Activated CD4-positive, alpha-beta T cell treated with anti-CD3 and anti-CD28 coated beads for 36 hours (primary cell): ENCODE results near the gene ANKRD35. TPM values are rescaled to one million over a fixed set of nuclear protein-coding genes. Genes with fewer than 3 reads are reported as not detected.

Source experiments
- microRNA-seq: library from miRNA; unstranded; fragments of <30 nt; microRNA quantifications from one replicate; pipeline ENCODE4 v1.2.0, GENCODE V29; 2021; ENCODE audit warnings: borderline replicate concordance
- total RNA-seq, 2 experiments: library from RNA; stranded (reverse); gene quantifications; one replicate each; pipeline ENCODE4 v1.2.3, GENCODE V29; 2021

The ANKRD35 gene
- total RNA-seq, 2 experiments from 2014 or later = 0.30 to 0.55 TPM

Small RNA genes within 50 kb of the gene (microRNA-seq; reads per million reads assigned to microRNA genes)
- not detected for gene MIR6736

Other genes with a start within 250 kb of the ANKRD35 start
- gene PDZK1, start 178.5 kb downstream of the ANKRD35 start, total RNA-seq = not detected
- gene CD160, start 166.4 kb downstream of the ANKRD35 start, total RNA-seq = under 1 TPM in 1 of 2 experiments, not detected in 1; 0.12 TPM
- gene RNF115, start 61.8 kb downstream of the ANKRD35 start, total RNA-seq = 10 to 100 TPM; 11.8 to 13.9 TPM
- 10 to 100 TPM; 34.2 to 42.6 TPM for gene POLR3C, start 61.7 kb downstream of the ANKRD35 start, total RNA-seq
- 1 to 10 TPM; 3.7 to 4.0 TPM for gene NUDT17, start 40.2 kb downstream of the ANKRD35 start, total RNA-seq
- gene PIAS3, start 26.8 kb downstream of the ANKRD35 start, total RNA-seq = 10 to 100 TPM; 20.0 to 22.0 TPM
- gene ITGA10, start 24.2 kb upstream of the ANKRD35 start, total RNA-seq = 1 to 10 TPM in 1 of 2 experiments, under 1 TPM in 1; 0.86 to 1.0 TPM
- 10 to 100 TPM; 22.6 to 26.4 TPM for gene PEX11B, start 32.9 kb upstream of the ANKRD35 start, total RNA-seq
- 100 to 1,000 TPM; 293 to 330 TPM for gene RBM8A, start 41.6 kb upstream of the ANKRD35 start, total RNA-seq
- gene LIX1L, start 72.2 kb upstream of the ANKRD35 start, total RNA-seq = 10 to 100 TPM; 44.9 to 49.4 TPM
- gene ANKRD34A, start 78.7 kb upstream of the ANKRD35 start, total RNA-seq = 1 to 10 TPM; 5.8 to 6.1 TPM
- 10 to 100 TPM; 19.3 to 22.4 TPM for gene POLR3GL, start 78.8 kb upstream of the ANKRD35 start, total RNA-seq
- 100 to 1,000 TPM; 112 TPM for gene TXNIP, start 110.7 kb upstream of the ANKRD35 start, total RNA-seq
- not detected for gene HJV, start 135.9 kb upstream of the ANKRD35 start, total RNA-seq